Stimulated activated CD8-positive, alpha-beta memory T cell treated with anti-CD3 and anti-CD28 coated beads, Interleukin-4, amount 100 ng/mL, for 24 hours (primary cell): ENCODE results near the gene KAT6B.

Experiments used
- DNase-seq: peaks from one replicate; pipeline ENCODE4 v3.0.0-alpha.2; 2020; ENCODE audit warnings: low read depth

KAT6B gene

GRCh38 chr10:74823791-74824183, 2.6 kb upstream of the KAT6B start:
- DNase-seq: no peak

GRCh38 chr10:74824184-74824899, 2.1 kb upstream of the KAT6B start:
- DNase-seq: no peak

GRCh38 chr10:74824900-74825370, 1.5 kb upstream of the KAT6B start:
- no peak for DNase-seq

- DNase-seq: peak; percentile 39
Observed at GRCh38 chr10:74825371-74826141, 844 bp upstream of the KAT6B start.

- no peak for DNase-seq
Observed at GRCh38 chr10:74827045-74827441, 643 bp downstream of the KAT6B start.

GRCh38 chr10:74827694-74828093, 1.3 kb downstream of the KAT6B start:
- DNase-seq: no peak

- DNase-seq: no peak
Observed at GRCh38 chr10:74828946-74829345, 2.5 kb downstream of the KAT6B start.

GRCh38 chr10:74831518-74832120, 5.2 kb downstream of the KAT6B start:
- DNase-seq: no peak

- DNase-seq: no peak
Observed at GRCh38 chr10:74835963-74836362, 9.6 kb downstream of the KAT6B start.

- no peak for DNase-seq
Observed at GRCh38 chr10:74836877-74837276, 10.5 kb downstream of the KAT6B start.

- DNase-seq: no peak
Observed at GRCh38 chr10:74837743-74838142, 11.3 kb downstream of the KAT6B start.

- no peak for DNase-seq
Observed at GRCh38 chr10:74839708-74840107, 13.3 kb downstream of the KAT6B start.

- DNase-seq: no peak
Observed at GRCh38 chr10:74841265-74841973, 15.0 kb downstream of the KAT6B start.

GRCh38 chr10:74842301-74842954, 16.0 kb downstream of the KAT6B start:
- no peak for DNase-seq

- no peak for DNase-seq
Observed at GRCh38 chr10:74846958-74847357, 20.6 kb downstream of the KAT6B start.

GRCh38 chr10:74851831-74852230, 25.4 kb downstream of the KAT6B start:
- DNase-seq: no peak

- no peak for DNase-seq
Observed at GRCh38 chr10:74852381-74852780, 26.0 kb downstream of the KAT6B start.

GRCh38 chr10:74854610-74855009, 28.2 kb downstream of the KAT6B start:
- no peak for DNase-seq

GRCh38 chr10:74855027-74855426, 28.6 kb downstream of the KAT6B start:
- no peak for DNase-seq

GRCh38 chr10:74855439-74855838, 29.0 kb downstream of the KAT6B start:
- no peak for DNase-seq

- DNase-seq: no peak
Observed at GRCh38 chr10:74856940-74857339, 30.5 kb downstream of the KAT6B start.

GRCh38 chr10:74857586-74857985, 31.2 kb downstream of the KAT6B start:
- no peak for DNase-seq
